GM12873 (cell line): ENCODE results near the gene CATSPERD.

ENCODE experiments used
- CTCF ChIP-seq: IDR thresholded peaks from 2 replicates; pipeline ENCODE4 v1.5.1; 2012; ENCODE audit warnings: low read depth, mild to moderate bottlenecking, moderate library complexity, low read length, control low read depth; ENCODE audit not compliant: insufficient read depth; ENCODE audit errors: missing control alignments

Gene CATSPERD

GRCh38 chr19:5681391-5682106 lies 38.9 kb upstream of the CATSPERD start:
- TF ChIP-seq CTCF: no peak

GRCh38 chr19:5682107-5682482 lies 38.3 kb upstream of the CATSPERD start:
- no peak for TF ChIP-seq CTCF

GRCh38 chr19:5683177-5683886 lies 37.1 kb upstream of the CATSPERD start:
- no peak for TF ChIP-seq CTCF

- TF ChIP-seq CTCF: no peak
These were observed 35.6 kb upstream of the CATSPERD start for GRCh38 chr19:5684694-5685430.

GRCh38 chr19:5686326-5686646 lies 34.2 kb upstream of the CATSPERD start:
- TF ChIP-seq CTCF: no peak

GRCh38 chr19:5686647-5687359 lies 33.6 kb upstream of the CATSPERD start:
- peak; percentile 86 for TF ChIP-seq CTCF
